ENCODE data around the gene NME5. TPM values are rescaled to one million over a fixed set of nuclear protein-coding genes. Genes with fewer than 3 reads are reported as not detected.

NME5 gene
- total RNA-seq, 1 experiment from 2014 or later: 3.1 TPM

DNA sequence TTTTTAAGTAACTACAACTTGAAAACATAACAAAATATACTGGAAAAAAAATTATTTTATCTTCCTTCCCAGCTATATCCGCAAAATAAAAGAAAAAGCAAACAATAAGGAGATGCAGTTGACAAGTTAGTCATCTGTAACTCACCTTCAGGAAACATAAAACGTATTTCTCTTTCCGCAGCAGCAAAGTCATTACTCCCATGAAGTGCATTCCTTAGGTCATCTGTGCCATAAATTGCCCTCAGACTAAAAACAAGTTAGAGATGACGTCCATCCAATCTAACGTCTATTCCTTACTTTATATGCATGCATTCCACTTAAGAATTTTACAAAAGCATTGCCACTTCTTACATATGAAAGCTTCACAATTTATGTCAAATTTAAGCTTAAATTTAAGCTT lies 10.9 kb downstream of the NME5 start (continued):
- TF ChIP-seq FOSL1 (IDR thresholded peaks at IDR 0.05; ENCODE audit: low read depth) (no peak), POLR2AphosphoS5 (IDR thresholded peaks at IDR 0.05; ENCODE audit: low read depth, low read length) (no peak), CTCF (IDR thresholded peaks at IDR 0.05 in 2 of 3, conservative IDR thresholded peaks at IDR 0.05 in 1 of 3; ENCODE audit: borderline replicate concordance in 1 of 3, insufficient read depth in 1 of 3, low read depth in 2 of 3, low read length in 2 of 3) (no peak), EZH2 (IDR thresholded peaks at IDR 0.05) (no peak)

GRCh38 chr5:138115254-138115653 lies 24.0 kb downstream of the NME5 start:
- Histone ChIP-seq H3K9me3 (ENCODE audit: control insufficient read depth in 1 of 2, insufficient read depth in 1 of 2, low read depth in 1 of 2, low read length in 2 of 2) (no peaks in the 10 kb centered on the region), H3K27me3 (ENCODE audit: insufficient read depth, low read length) (no peaks in the 10 kb centered on the region), H3K36me3 (ENCODE audit: control insufficient read depth in 1 of 2, insufficient read depth in 2 of 2, low read length in 2 of 2) (no peaks in the 10 kb centered on the region), H3K9ac (ENCODE audit: low read length) (no peak overlapping the region), H3K27ac (ENCODE audit: low read depth, low read length) (no peak overlapping the region), H3K9me2 (ENCODE audit: insufficient read depth) (no peaks in the 10 kb centered on the region), H3K4me2 (ENCODE audit: low read length) (no peak overlapping the region), H2AFZ (ENCODE audit: low read depth, low read length, poor library complexity, severe bottlenecking) (no peak overlapping the region), H4K20me1 (ENCODE audit: insufficient read depth) (no peaks in the 10 kb centered on the region), H3K4me1 (ENCODE audit: control insufficient read depth in 1 of 2, insufficient read depth in 2 of 2, low read length in 2 of 2) (peaks cover 0 to 4% of the 10 kb centered on the region in 2 experiments; a peak in 2 of 4 replicates), H3K4me3 (replicated peaks in 1 of 2; ENCODE audit: low read depth in 1 of 2, low read length in 2 of 2) (no peak overlapping the region), H3K79me2 (ENCODE audit: insufficient read depth, low read length) (no peaks in the 10 kb centered on the region)
- BruUV-seq (replicated peaks): no TSS peak
- DNase-seq (ENCODE audit: low read depth, low spot score) (no peak), ATAC-seq (no peak)
- TF ChIP-seq ZBTB33 (IDR thresholded peaks at IDR 0.05; ENCODE audit: extremely low read depth, insufficient replicate concordance, low read length) (no peak), EGR1 (IDR thresholded peaks at IDR 0.05; ENCODE audit: low read depth) (no peak), ELF1 (IDR thresholded peaks at IDR 0.05; ENCODE audit: borderline replicate concordance, low read depth) (no peak), CBX3 (IDR thresholded peaks at IDR 0.05; ENCODE audit: low read depth) (no peak), EZH2 (IDR thresholded peaks at IDR 0.05) (no peak), POLR2AphosphoS5 (IDR thresholded peaks at IDR 0.05; ENCODE audit: low read depth, low read length) (no peak), FOSL1 (IDR thresholded peaks at IDR 0.05; ENCODE audit: low read depth) (no peak), ZFX (IDR thresholded peaks at IDR 0.05) (no peak), SIN3A (IDR thresholded peaks at IDR 0.05; ENCODE audit: low read depth) (no peak)
- TF ChIP-seq, protein P1, sequence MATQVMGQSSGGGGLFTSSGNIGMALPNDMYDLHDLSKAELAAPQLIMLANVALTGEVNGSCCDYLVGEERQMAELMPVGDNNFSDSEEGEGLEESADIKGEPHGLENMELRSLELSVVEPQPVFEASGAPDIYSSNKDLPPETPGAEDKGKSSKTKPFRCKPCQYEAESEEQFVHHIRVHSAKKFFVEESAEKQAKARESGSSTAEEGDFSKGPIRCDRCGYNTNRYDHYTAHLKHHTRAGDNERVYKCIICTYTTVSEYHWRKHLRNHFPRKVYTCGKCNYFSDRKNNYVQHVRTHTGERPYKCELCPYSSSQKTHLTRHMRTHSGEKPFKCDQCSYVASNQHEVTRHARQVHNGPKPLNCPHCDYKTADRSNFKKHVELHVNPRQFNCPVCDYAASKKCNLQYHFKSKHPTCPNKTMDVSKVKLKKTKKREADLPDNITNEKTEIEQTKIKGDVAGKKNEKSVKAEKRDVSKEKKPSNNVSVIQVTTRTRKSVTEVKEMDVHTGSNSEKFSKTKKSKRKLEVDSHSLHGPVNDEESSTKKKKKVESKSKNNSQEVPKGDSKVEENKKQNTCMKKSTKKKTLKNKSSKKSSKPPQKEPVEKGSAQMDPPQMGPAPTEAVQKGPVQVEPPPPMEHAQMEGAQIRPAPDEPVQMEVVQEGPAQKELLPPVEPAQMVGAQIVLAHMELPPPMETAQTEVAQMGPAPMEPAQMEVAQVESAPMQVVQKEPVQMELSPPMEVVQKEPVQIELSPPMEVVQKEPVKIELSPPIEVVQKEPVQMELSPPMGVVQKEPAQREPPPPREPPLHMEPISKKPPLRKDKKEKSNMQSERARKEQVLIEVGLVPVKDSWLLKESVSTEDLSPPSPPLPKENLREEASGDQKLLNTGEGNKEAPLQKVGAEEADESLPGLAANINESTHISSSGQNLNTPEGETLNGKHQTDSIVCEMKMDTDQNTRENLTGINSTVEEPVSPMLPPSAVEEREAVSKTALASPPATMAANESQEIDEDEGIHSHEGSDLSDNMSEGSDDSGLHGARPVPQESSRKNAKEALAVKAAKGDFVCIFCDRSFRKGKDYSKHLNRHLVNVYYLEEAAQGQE (IDR thresholded peaks at IDR 0.05; ENCODE audit: low read depth): no peak
- POLR2A ChIA-PET: no interaction called here
- intact Hi-C loops (cut with micrococcal nuclease): no loop called here
- RAD21 ChIA-PET (ENCODE audit: low non-redundant PET in 1 of 2, low total read pairs in 2 of 2, uncharacterized antibody in 2 of 2, unreplicated experiment in 2 of 2): no interaction called here
- CTCF ChIA-PET: no interaction called here

All from HCT116 (cell line).